Endothelial cell of hepatic sinusoid (primary cell): Measurements from ENCODE around the gene NUP160.
"Not testable (repeated sequence)": the region's sequence is repeated elsewhere in the genome, so short reads cannot be mapped to it uniquely, and the experiment has no call there.

Experiments used
- in situ Hi-C: cut with HindIII; loops from 2 replicates; pipeline ENCODE4 v1.10.0; 2017; ENCODE audit warnings: low sequenced_read_pairs

NUP160 gene

DNA sequence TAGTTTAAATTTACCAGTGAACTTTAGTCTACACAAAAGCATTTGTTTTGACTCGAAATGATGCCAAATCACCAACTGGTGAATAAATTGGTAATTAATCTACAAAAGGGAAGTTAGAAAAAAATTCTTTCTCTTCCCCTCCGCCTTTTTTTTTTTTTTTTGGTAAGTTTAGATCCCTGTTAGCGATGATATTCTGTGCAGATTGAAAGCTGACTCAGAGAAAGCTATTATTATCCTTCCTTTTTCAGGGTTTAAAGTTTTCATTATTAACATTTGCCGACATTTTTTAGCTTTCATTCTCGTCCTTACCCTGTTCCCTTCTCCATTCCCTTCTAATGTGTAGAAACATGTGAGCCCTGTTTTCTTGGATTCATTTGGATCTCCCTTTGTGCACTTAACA lies 16.8 kb upstream of the NUP160 start:
- in situ Hi-C loops: loop anchor here (5.0 kb wide), 1 partner anchor 72 kb away; no protein-coding TSS in a partner anchor

DNA sequence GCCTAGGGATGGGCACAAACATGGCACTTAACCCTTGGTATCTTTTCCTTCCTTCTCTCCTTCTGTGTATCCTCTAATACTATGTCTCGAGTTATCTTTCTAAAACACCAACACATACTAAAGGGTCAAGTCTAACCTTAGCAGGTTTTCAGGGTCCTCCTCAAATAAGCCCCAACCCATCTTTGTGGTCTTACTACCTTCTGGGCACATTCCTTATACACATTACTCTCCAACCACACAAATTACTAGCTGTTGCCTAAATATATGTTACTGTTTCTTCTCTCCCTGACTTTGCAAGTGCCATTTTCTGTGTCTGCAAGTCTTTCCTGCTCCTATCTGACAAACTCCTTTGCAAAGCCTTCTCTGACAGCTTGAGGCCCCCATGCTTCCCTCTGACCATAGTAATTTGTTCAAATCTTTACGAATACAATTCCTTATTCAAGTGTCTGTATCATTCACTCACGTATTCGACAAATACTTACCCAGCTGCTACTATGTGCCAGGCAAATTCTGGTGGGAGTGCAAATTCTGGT lies 15.8 kb upstream of the NUP160 start:
- in situ Hi-C loops: loop anchor here (5.0 kb wide), 1 partner anchor 73 kb away; no protein-coding TSS in a partner anchor

DNA sequence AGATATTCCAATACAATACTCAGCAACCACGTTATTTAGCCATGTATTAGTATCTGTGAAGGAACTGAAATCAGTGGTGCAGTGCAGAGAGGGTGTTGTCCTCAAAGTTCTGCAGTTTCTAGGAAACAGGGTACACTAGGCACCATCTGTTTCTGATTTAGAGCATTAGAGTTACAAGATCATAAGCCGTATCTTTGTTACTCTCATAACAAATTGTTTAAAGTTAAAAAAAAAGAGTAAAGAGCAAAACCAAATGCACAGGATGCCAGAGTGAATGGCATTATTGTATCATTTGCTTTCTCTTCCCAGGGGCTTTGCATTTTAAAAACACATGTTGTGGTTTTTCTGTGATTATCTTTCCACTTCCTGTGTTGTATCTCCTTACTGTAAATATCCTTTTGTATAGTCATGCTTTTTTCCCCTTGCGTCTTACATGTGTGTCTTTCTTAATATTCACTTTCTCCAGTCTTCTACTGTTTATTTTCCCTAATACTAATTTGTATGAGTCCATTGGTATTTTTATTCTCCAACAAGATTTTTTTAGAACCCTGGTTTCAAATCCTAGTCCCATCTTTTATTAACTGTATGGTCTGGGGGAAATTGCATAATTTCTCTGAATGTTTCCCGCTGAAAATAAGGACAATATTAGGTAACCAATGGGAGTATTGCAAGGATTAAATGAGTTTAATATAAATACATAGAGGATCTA lies 15.2 kb upstream of the NUP160 start:
- in situ Hi-C loops: loop anchor here (5.0 kb wide), 1 partner anchor 74 kb away; no protein-coding TSS in a partner anchor

DNA sequence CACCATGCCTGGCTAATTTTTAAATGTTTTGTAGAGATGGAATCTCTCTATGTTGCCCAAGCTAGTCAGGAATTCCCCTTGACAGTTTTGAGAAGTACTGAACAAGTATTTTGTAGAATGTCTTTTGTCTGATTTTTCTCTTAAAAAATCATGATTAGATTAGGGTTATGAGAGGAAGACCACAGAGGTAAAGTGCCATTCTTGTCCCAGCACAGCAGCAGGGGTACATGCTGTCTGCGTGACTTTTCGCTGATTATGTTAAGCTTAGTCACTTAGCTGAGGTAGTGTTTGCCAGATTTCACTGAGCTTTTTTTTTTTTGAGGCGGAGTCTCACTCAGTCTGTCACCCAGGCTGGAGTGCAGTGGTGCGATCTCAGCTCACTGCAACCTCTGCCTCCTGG lies 13.6 kb upstream of the NUP160 start:
- in situ Hi-C loops: loop anchor here (5.0 kb wide), 1 partner anchor 76 kb away; no protein-coding TSS in a partner anchor

DNA sequence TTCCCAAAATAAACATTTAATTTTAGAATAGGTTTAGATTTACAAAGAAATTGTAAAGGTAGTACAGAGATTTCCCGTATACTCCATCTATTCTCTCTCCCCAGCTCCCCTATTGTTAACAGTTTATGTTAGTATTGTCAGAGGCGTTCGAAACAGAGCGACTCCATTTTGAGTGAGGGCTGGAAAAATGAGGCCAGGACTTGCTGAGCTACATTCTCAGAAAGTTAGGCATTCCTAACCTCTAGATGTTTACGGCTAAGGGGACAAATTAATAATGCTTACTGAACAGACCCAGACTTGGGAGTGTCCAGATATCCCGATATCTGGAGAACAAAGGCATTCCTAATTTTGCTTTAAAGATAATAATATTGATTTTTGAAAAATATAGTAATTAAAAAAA lies 12.4 kb upstream of the NUP160 start:
- in situ Hi-C loops: loop anchor here (5.0 kb wide), 1 partner anchor 77 kb away; no protein-coding TSS in a partner anchor

DNA sequence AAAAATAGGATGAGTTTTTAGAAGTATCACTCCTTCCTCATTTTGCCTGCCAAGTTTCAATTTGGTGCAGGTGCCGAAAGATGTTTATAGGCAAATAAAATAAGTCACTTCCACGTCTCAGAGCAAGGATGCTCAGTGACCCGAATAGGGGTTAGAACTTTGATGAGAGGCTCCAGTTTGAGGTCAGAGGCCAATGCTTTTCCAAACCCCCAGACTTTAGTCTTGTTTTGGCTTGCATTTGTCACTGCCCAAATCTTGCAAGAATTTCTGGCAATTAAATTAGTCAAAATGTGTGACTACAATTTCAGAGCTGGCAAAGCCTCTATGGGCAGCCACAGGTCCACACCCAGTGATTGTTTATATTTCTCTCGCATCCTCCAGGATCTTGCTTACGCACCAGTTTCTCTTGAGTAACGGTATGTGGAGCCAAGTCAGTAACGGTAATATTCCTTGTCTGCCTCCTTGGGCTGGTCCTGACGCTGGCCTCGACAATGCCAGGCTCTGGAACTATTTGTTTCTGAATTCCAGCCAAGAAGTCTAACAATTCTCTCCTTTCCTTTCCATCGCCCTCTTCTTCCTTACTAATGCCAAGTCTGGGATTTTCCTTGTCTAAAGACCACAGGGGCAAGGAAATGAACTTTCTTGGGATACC lies 9.9 kb upstream of the NUP160 start:
- in situ Hi-C loops: no loop called here

DNA sequence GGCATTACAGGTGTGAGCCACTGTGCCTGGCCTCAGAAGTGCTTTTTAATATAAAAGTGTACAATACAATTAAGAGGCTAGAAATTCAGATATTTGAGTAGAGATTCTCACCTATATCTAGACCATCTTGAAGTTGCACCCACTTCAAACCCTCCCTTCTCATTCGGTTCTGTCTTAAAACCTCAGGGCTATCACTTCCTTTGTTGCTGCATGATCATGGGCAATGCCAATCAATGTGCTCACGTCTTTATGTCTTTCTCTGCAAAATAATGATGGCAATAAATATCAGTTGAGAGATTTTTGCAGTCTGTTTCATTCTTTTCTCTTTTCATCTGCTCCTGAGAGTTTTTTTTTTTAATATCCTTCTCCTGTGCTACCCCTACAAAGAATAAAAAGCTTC lies 9.3 kb upstream of the NUP160 start:
- in situ Hi-C loops: no loop called here

DNA sequence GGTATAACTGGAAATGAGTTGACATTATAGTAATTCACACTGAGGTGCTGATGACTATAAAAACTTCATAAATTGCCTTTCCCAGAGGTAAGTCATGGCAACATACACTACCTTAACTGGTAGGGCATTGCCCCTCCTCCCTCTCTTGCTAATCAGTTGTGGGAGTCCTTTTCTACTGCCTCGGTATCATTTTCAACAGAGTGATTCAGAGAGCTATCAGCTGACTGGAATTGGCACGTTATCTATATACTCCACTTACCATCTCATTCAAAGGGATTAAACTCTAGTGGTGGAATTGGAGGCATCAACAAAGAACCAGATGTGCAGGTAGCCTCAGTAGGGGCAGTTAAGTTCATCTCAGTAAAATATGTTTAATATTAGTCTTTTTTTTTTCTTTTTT lies 8.0 kb upstream of the NUP160 start:
- in situ Hi-C loops: no loop called here

DNA sequence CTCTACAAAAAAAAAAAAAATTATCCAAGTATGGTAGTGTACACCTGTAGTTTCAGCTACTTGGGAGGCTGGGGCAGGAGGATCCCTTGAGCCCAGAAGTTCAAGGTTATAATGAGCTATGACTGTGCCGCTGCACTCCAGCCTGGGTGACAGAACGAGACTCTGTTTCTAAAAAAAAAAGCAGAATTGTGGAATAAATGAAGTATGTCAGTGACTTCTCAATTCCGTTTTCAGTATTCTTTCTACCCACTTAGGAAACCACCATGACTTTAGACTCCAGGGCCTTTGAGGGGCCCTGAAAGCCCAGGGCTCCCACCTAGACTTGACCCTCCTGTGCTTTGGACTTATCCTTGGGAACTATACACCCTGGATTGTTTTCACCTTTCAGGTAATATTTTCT lies 6.5 kb upstream of the NUP160 start:
- in situ Hi-C loops: no loop called here

DNA sequence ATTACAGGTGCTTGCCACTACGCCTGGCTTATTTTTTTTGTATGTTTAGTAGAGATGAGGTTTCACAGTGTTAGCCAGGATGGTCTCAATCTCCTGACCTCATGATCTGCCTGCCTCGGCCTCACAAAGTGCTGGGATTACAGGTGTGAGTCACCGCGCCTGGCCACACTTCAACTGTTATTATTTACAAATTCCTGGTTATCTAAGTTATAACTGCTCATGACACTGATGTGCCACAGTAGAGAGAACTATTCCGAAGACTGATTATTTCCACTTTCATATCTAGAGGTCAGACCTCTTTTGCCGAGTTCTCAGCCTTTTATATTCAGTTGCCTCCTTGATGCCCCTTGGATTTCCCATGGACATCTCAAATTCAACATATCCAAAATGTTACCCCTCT lies 3.9 kb upstream of the NUP160 start:
- in situ Hi-C loops: no loop called here

DNA sequence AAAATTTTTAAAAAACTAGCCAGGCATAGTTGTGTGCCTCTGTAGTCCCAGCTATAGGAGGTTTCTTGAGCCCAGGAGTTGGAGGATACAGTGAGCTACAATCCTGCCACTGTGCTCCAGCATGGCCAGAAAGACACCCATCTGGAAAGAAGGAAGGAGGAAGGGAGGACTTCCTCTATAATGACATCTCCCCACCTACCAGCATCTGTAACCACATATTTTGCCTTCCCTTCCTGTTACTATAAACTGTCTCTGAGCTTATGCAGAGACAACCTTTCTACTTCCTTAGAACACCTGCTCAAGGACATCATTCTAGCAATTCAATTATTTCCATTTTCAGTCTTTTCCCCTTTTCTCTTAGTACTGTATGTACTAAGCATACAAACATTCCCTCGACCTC lies 2.2 kb upstream of the NUP160 start:
- in situ Hi-C loops: no loop called here

DNA sequence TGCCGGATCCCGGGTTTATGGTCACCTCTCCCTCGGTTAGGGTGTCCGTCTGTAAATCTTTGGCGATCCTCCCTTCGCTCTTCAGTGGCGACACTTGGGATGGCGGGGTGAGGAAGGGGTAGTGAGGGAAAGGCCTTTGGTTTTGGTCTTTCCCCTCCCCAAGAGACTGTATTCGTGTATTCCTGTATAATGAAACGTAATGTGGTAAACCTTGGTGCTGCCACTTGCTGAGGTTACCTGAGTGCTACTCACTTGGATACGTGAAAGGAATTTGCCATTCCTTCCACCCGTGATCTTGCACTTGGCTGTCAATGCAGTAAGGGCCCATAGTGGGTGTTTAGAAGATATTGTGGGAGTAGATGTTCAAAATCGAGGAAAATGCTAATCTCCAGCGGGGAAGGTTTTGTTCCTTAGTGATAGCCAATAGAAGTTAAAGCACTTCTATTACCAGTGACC lies 578 bp upstream of the NUP160 start:
- in situ Hi-C loops: no loop called here

DNA sequence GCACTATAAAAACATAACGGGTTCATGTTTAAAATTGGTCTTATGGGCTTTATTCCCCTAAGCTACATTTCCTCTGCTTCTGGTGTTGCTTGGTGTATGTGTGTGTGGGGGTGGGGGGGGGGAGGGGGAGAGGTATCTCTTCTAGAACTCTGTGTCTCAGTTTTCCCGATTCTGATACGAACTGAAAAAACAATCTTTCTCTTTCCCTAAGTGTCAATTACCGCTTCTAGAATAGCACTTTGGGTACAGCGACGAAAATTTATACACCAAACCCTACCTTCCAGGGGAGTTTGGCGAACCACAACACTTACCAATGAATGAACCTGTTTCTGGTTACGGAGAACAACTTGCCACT lies 636 bp downstream of the NUP160 start:
- in situ Hi-C loops: no loop called here

DNA sequence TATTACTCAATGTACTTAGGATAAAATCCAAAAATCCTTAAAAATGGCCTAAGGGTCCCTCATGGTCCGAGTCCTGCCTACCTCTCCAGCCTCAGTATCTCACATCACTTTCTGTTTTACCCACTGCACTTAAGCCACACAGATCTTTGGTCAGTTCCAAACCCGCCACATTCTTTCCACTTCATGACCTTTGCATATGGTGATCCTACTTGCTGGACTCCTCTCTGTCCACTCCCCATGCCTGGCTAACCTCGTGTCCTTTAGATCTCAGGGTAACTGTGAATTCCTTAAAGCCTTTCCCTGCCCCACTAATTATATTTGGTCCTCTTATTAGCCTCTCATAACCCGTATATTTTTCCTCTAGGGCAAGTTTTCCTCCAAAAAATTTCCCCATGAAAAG lies 1.2 kb downstream of the NUP160 start:
- in situ Hi-C loops: no loop called here

DNA sequence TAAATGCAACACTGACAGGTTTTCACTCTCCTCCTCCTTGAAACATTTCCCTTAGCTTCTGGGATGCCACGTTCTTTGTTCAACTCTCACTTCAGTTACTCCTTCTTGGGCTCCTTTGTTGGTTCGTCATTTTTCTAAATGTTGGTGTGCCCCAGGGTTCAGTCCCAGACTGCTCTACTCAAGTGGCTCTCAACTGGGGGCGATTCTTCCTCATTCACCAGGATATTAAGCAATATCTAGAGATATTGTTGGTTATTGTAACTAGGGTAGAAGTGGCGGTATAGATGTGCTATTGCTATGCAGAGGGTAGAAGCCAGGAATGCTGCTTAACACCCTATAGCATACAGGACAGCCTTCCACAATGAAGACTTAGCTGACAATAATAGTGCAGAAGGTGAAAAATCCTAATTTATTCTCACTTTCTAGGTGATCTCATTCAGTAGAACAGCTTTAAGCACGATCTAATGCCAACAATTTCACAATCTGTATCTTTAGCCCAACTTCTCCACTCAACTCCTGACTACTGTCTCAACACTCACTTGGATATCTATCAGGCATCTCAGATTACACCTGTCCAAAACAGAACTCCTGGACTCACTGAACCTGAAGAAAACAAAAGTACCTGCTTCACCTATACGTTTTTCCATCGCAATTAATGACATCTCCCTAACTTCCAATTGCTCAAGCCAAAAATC lies 4.6 kb downstream of the NUP160 start:
- in situ Hi-C loops: no loop called here

DNA sequence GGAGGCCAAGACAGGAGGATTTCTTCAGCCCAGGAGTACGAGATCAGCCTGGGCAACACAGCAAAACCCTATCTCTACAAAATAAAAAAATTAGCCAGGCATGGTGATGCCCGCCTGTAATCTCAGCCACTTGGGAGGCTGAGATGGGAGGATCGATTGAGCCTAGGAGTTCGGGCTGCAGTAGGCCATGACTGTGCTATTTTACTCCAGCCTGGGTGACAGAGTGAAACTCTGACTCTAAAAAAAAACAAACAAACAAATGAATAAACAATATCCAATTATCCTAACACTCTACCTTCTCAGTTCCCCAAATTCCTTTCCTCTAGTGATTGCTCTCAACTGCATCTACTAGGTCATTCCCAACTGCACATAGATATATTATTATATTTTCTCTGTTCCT lies 5.4 kb downstream of the NUP160 start:
- in situ Hi-C loops: no loop called here

DNA sequence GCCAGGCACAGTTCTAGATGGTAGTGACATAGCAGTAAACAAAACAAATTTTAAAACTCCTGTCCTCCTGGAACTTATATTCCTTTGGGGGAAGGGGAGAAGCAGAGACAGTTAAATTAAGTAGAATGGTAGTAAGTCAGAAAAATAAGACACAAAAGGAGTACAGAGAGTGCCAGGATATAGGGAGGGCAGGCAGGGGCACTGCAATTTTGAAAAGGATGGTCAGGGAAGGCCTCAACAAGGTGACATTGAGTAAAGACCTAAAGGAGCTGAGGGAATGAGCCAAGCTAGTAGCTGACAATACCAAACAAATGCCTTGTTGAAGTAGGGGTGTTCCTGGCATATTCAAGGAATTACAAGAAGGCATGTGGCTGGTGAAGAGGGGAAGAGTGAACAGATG lies 10.2 kb downstream of the NUP160 start:
- in situ Hi-C loops: no loop called here

DNA sequence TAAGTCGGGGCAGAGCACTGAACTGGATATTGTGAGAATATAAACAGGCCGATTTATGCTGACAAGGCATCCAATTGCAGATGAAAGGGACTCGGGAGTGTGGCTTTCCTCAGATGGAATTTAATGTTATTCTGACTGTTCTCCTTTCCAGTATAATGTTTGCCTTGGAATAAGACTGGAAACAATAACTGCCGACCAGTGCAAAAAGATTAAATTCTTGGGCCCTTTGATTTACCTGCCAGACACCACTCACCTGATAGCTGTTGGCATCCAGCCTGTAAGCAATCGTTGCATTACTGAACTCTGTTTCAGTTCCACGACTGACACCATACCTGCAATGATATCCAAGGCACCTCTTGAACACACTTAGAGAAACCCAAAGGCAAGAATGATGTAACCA lies 10.9 kb downstream of the NUP160 start:
- in situ Hi-C loops: no loop called here

DNA sequence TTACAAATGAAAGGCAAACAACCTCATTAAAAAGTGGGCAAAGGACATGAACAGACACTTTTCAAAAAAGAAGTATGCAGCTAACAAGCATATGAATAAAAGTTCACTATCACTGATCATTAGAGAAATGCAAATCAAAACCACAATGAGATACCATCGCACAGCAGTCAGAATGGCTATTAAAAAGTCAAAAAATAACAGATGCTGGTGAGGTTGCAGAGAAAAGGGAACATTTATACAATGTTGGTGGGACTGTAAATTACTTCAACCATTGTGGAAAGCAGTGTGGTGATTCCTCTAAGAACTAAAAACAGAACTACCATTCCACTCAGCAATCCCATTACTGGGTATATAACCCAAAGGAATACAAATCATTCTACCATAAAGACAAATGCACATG lies 18.1 kb downstream of the NUP160 start:
- in situ Hi-C loops: loop anchor here (5.0 kb wide), 1 partner anchor 88 kb away; no protein-coding TSS in a partner anchor

DNA sequence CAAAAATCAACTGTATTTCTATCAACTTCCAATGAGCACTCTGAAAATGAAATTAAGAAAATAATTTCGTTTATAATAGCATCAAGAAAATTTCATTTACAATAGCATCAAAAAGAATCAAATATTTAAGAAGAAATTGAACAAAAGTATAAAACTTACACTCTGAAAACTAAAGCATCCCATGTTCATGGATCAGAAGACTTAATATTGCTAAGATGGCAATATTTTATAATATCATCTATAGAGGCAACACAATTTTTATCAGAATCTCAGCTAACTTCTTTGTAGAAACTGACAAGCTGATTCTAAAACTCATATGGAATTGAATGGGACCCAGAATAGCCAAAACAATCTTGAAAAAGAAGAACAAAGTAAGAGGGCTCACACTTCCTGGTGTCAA lies 19.9 kb downstream of the NUP160 start:
- in situ Hi-C loops: no loop called here

DNA sequence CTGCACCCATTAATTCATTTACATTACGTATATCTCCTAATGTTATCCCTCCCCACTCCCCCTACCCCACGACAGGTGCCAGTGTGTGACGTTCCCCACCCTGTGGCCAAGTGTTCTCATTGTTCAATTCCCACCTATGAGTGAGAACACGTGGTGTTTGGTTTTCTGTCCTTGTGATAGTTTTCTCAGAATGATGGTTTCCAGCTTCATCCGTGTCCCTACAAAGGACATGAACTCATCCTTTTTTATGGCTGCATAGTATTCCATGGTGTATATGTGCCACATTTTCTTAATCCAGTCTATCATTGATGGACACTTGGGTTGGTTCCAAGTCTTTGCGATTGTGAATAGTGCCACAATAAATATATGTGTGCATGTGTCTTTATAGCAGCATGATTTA lies 25.5 kb downstream of the NUP160 start:
- in situ Hi-C loops: not testable (repeated sequence)
